ENCODE data around the gene UBE2Z.
"Not testable (repeated sequence)": the region's sequence is repeated elsewhere in the genome, so short reads cannot be mapped to it uniquely, and the experiment has no call there.

The UBE2Z gene

GRCh38 chr17:48903401-48903800 is 4.8 kb upstream of the UBE2Z start:
- in situ Hi-C loops (cut with HindIII; ENCODE audit: low sequenced_read_pairs): no loop called here

- in situ Hi-C loops (cut with HindIII; ENCODE audit: low sequenced_read_pairs): no loop called here
Measured at GRCh38 chr17:48904428-48904827, 3.8 kb upstream of the UBE2Z start.

GRCh38 chr17:48905987-48906515 is 2.2 kb upstream of the UBE2Z start:
- in situ Hi-C loops (cut with HindIII; ENCODE audit: low sequenced_read_pairs): no loop called here

GRCh38 chr17:48907713-48908046 is 527 bp upstream of the UBE2Z start:
- in situ Hi-C loops (cut with HindIII; ENCODE audit: low sequenced_read_pairs): no loop called here

- in situ Hi-C loops (cut with HindIII; ENCODE audit: low sequenced_read_pairs): no loop called here
Measured at GRCh38 chr17:48908853-48909394, 717 bp downstream of the UBE2Z start.

GRCh38 chr17:48909783-48910182 is 1.6 kb downstream of the UBE2Z start:
- in situ Hi-C loops (cut with HindIII; ENCODE audit: low sequenced_read_pairs): no loop called here

GRCh38 chr17:48910370-48910769 is 2.2 kb downstream of the UBE2Z start:
- in situ Hi-C loops (cut with HindIII; ENCODE audit: low sequenced_read_pairs): no loop called here

GRCh38 chr17:48912476-48912875 is 4.3 kb downstream of the UBE2Z start:
- in situ Hi-C loops (cut with HindIII; ENCODE audit: low sequenced_read_pairs): no loop called here

GRCh38 chr17:48915459-48916282 is 7.5 kb downstream of the UBE2Z start:
- in situ Hi-C loops (cut with HindIII; ENCODE audit: low sequenced_read_pairs): no loop called here

GRCh38 chr17:48925251-48925990 is 17.2 kb downstream of the UBE2Z start:
- in situ Hi-C loops (cut with HindIII; ENCODE audit: low sequenced_read_pairs): loop anchor here (5.0 kb wide), 1 partner anchor 92 kb away; no protein-coding TSS in a partner anchor

GRCh38 chr17:48925991-48926342 is 17.8 kb downstream of the UBE2Z start:
- in situ Hi-C loops (cut with HindIII; ENCODE audit: low sequenced_read_pairs): loop anchor here (5.0 kb wide), 1 partner anchor 91 kb away; no protein-coding TSS in a partner anchor

- in situ Hi-C loops (cut with HindIII; ENCODE audit: low sequenced_read_pairs): loop anchor here (5.0 kb wide), 1 partner anchor 89 kb away; no protein-coding TSS in a partner anchor
Measured at GRCh38 chr17:48927978-48928745, 20.0 kb downstream of the UBE2Z start.

GRCh38 chr17:48928876-48929811 is 20.9 kb downstream of the UBE2Z start:
- in situ Hi-C loops (cut with HindIII; ENCODE audit: low sequenced_read_pairs): loop anchor here (5.0 kb wide), 1 partner anchor 88 kb away; no protein-coding TSS in a partner anchor

GRCh38 chr17:48929812-48930165 is 21.6 kb downstream of the UBE2Z start:
- in situ Hi-C loops (cut with HindIII; ENCODE audit: low sequenced_read_pairs): loop anchor here (5.0 kb wide), 1 partner anchor 88 kb away; no protein-coding TSS in a partner anchor

- in situ Hi-C loops (cut with HindIII; ENCODE audit: low sequenced_read_pairs): no loop called here
Measured at GRCh38 chr17:48930435-48930873, 22.2 kb downstream of the UBE2Z start.

- in situ Hi-C loops (cut with HindIII; ENCODE audit: low sequenced_read_pairs): no loop called here
Measured at GRCh38 chr17:48933035-48933434, 24.8 kb downstream of the UBE2Z start.

GRCh38 chr17:48944515-48945260 is 36.5 kb downstream of the UBE2Z start, which contains the start of gene SNF8:
Gene SNF8, minus strand, starts transcription at chr17:48944842. Its CDS starts 108 bp downstream, at chr17:48944734.
- in situ Hi-C loops (cut with HindIII; ENCODE audit: low sequenced_read_pairs): no loop called here

GRCh38 chr17:48945261-48945651 is 37.0 kb downstream of the UBE2Z start:
- in situ Hi-C loops (cut with HindIII; ENCODE audit: low sequenced_read_pairs): not testable (repeated sequence)

- in situ Hi-C loops (cut with HindIII; ENCODE audit: low sequenced_read_pairs): no loop called here
Measured at GRCh38 chr17:48951572-48951971, 43.4 kb downstream of the UBE2Z start.

Data from endothelial cell of hepatic sinusoid (primary cell).